K562 (cell line): Measurements from ENCODE around the gene ETV2. TPM values are rescaled to one million over a fixed set of nuclear protein-coding genes. Genes with fewer than 3 reads are reported as not detected.
"Not testable (repeated sequence)": the region's sequence is repeated elsewhere in the genome, so short reads cannot be mapped to it uniquely, and the experiment has no call there.

Source experiments
- ATAC-seq: fragments of 200-7000 bp; cut with Tn5 transposase; 3 replicates; pipeline ENCODE4 v1.9.1; 2020; ENCODE audit warnings: moderate library complexity
- BruUV-seq: library from RNA; stranded (reverse); fragments of 400-500 nt; replicated peaks from 2 replicates; lab custom pipeline; 2021; lab: Mats Ljungman, UMichigan
- CTCF ChIA-PET: fragments of 300-600 bp; formaldehyde crosslinking; extraction: SDS; loops from one replicate; lab custom pipeline; 2021; ENCODE audit warnings: low intra/inter-chr PET ratio; lab: Yijun Ruan, JAX
- POLR2A ChIA-PET: fragments of 300-600, 350-650 bp; sonication (Branson Sonifier 250); formaldehyde crosslinking; extraction: SDS; loops from one replicate; lab custom pipeline; 2021; ENCODE audit warnings: antibody characterized with exemption, inconsistent platforms; lab: Yijun Ruan, JAX
- DNase-seq, 4 experiments: peaks; one replicate each; pipeline versions ENCODE4 v3.0.0 to v3.0.0-alpha.2; 2011 to 2018; ENCODE audit warnings: low spot score in 3 of 4, mixed read lengths in 3 of 4; ENCODE audit errors: extremely low read depth in 1 of 4
- FAIRE-seq: peaks from 2 replicates; lab custom pipeline; 2011; peaks lifted over from hg19 to GRCh38; lab: Jason Lieb, UNC
- H2AFZ ChIP-seq: 2 replicates; pipeline ENCODE4 v1.6.0; 2011; ENCODE audit warnings: low read depth, low read length, control low read depth, inconsistent platforms
- H3K27ac ChIP-seq: fragments of 200-600 bp; 3 replicates; pipeline ENCODE4 v1.8.0; 2011; ENCODE audit warnings: low read depth, mild to moderate bottlenecking, control low read depth, inconsistent platforms, low read length, moderate library complexity, mixed read lengths; ENCODE audit errors: extremely low read depth
- H3K27me3 ChIP-seq, 2 experiments: fragments of 300-600 bp in 1 of 2; 2 replicates in 1 of 2; 3 replicates in 1 of 2; pipeline versions ENCODE4 v1.6.0 to v1.8.0; 2011; ENCODE audit warnings: inconsistent platforms in 2 of 2, low read length in 2 of 2, mild to moderate bottlenecking in 1 of 2, mixed read lengths in 1 of 2, moderate library complexity in 1 of 2; ENCODE audit not compliant: control insufficient read depth in 2 of 2, insufficient read depth in 2 of 2
- H3K36me3 ChIP-seq: fragments of 300-600 bp; 3 replicates; pipeline ENCODE4 v1.8.0; 2011; ENCODE audit warnings: mild to moderate bottlenecking, low read length, inconsistent platforms; ENCODE audit not compliant: control insufficient read depth, insufficient read depth
- H3K4me1 ChIP-seq, 2 experiments: fragments of 200-600 bp in 1 of 2; replicated peaks in 1 of 2; 2 replicates in 1 of 2; 3 replicates in 1 of 2; pipeline versions ENCODE4 v1.5.1 to v1.8.0; 2011; ENCODE audit warnings: inconsistent platforms in 2 of 2, low read length in 2 of 2, mild to moderate bottlenecking in 1 of 2, mixed read lengths in 1 of 2, moderate library complexity in 1 of 2; ENCODE audit not compliant: control insufficient read depth in 2 of 2, insufficient read depth in 2 of 2
- H3K4me2 ChIP-seq: 2 replicates; pipeline ENCODE4 v1.6.1; 2011; ENCODE audit warnings: low read length, control low read depth, inconsistent platforms, mixed read lengths; ENCODE audit not compliant: insufficient read depth
- H3K4me3 ChIP-seq: fragments of 200-600 bp; sonication (generic), shearing (Covaris generic); 2 replicates; pipeline ENCODE4 v1.5.1; 2016; ENCODE audit warnings: control low read depth, inconsistent platforms
- H3K79me2 ChIP-seq: fragments of 200-600 bp; 3 replicates; pipeline ENCODE4 v1.8.0; 2011; ENCODE audit warnings: low read length, inconsistent platforms; ENCODE audit not compliant: control insufficient read depth, insufficient read depth
- H3K9ac ChIP-seq, 2 experiments: 2 replicates each; pipeline versions ENCODE4 v1.6.0 to v1.6.1; 2011; ENCODE audit warnings: low read depth in 2 of 2, low read length in 2 of 2, control low read depth in 1 of 2, inconsistent platforms in 1 of 2, mild to moderate bottlenecking in 1 of 2, mixed read lengths in 1 of 2; ENCODE audit not compliant: insufficient read depth in 1 of 2
- H3K9me1 ChIP-seq: one replicate; pipeline ENCODE4 v1.6.0; 2011; ENCODE audit warnings: inconsistent platforms, mild to moderate bottlenecking, low read length, moderate library complexity; ENCODE audit not compliant: control insufficient read depth, insufficient read depth
- H3K9me3 ChIP-seq: replicated peaks from 2 replicates; pipeline ENCODE4 v1.5.1; 2011; ENCODE audit warnings: low read depth, low read length, inconsistent platforms; ENCODE audit not compliant: control insufficient read depth, insufficient read depth
- H4K20me1 ChIP-seq: replicated peaks from 2 replicates; pipeline ENCODE4 v1.6.1; 2011; ENCODE audit warnings: low read length, inconsistent platforms, mixed read lengths; ENCODE audit not compliant: control insufficient read depth, insufficient read depth
- CBX5 ChIP-seq: IDR thresholded peaks from 2 replicates; pipeline ENCODE4 v1.6.1; 2014; ENCODE audit warnings: low read depth, borderline replicate concordance
- RBBP5 ChIP-seq: fragments of 200-600 bp; sonication (generic); IDR thresholded peaks from 2 replicates; pipeline ENCODE4 v1.6.1; 2012; ENCODE audit warnings: borderline replicate concordance, mild to moderate bottlenecking, low read length, control low read depth, inconsistent platforms; ENCODE audit not compliant: insufficient read depth, poor library complexity, severe bottlenecking
- TRIM24 ChIP-seq, 2 experiments: fragments of 450-650 bp; IDR thresholded peaks; 2 replicates each; pipeline ENCODE4 v1.6.1; 2016
- TRIM28 ChIP-seq: fragments of 450-650 bp; IDR thresholded peaks from 2 replicates; pipeline ENCODE4 v1.6.1; 2017
- ZNF12 ChIP-seq: sonication (generic); formaldehyde crosslinking; IDR thresholded peaks from 2 replicates; pipeline ENCODE4 v1.4.0; 2020; ENCODE audit warnings: mild to moderate bottlenecking, missing genetic modification reagents
- WGBS: fragments of 100-300 bp; shearing (Covaris generic); methylation state at CpG from one replicate; pipeline ENCODE4 v1.1.6; 2016; ENCODE audit warnings: low coverage, mixed read lengths; ENCODE audit not compliant: insufficient coverage; ENCODE audit errors: missing lambda C conversion rate; 5-methylcytosine and 5-hydroxymethylcytosine counted together
- in situ Hi-C: fragments of 300-500 bp; cut with MboI; formaldehyde crosslinking; loops from 4 replicates; pipeline ENCODE4 v1.15.0; 2018; ENCODE audit warnings: inconsistent platforms, mixed read lengths
- intact Hi-C: fragments of 100-400 bp; cut with micrococcal nuclease; formaldehyde crosslinking; loops from 2 replicates; pipeline ENCODE4 v1.14.2; 2022
- polyA plus RNA-seq, 8 experiments: library from polyadenylated mRNA; depleted of rRNA in 4 of 8; stranded (reverse) in 5 of 8; unstranded in 3 of 8; fragments of >200 nt; fragmentation: Nextera tagmentation in 2 of 8; fragmentation: Illumina TruSeq in 1 of 8; extraction: Ambion mirVana in 2 of 8; extraction: Trizol in 1 of 8; gene quantifications; 2 replicates each; pipeline versions ENCODE4 v1.2.1 to v1.2.3, GENCODE V29; 2011 to 2014; ENCODE audit warnings: inconsistent platforms in 1 of 8, missing spikeins in 1 of 8
- total RNA-seq, 7 experiments: library from RNA; depleted of rRNA in 6 of 7; stranded (reverse); fragments of >200 nt in 6 of 7; fragmentation: Illumina TruSeq in 2 of 7; extraction: Trizol in 2 of 7; gene quantifications; 2 replicates each; pipeline versions ENCODE4 v1.2.1 to v1.2.3, GENCODE V29; 2011 to 2021; ENCODE audit warnings: low replicate concordance in 1 of 7

Gene ETV2
- total and polyA plus RNA-seq, 9 of the 15 experiments (the other 6 are each of a cell fraction or from before 2014, with no cell fraction given) = 0.11 to 3.7 (median 0.55) TPM

- FAIRE-seq, POLR2A ChIA-PET: not testable (repeated sequence)
These were observed 34.4 kb upstream of the ETV2 start for GRCh38 chr19:35607170-35607569.

DNA sequence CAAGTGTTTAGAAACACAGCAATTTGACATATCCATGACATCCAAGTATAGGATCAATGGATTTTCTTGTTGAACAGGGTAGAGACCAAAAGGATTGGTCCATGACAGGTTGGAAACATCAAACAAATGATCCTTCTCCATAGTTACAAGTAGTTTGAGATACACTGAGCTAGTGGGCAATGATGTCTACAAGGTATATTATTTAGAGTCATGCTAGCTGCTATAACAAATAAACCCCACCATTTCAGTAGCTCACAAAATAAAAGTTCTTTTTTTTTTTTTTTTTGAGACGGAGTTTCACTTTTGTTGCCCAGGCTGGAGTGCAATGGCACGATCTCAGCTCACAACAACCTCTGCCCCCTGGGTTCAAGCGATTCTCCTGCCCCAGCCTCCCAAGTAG lies 33.9 kb upstream of the ETV2 start:
- TF ChIP-seq RBBP5 = no peak
- peak; percentile 97 for TF ChIP-seq ZNF12 (CRISPR knock-in tag)
- no peaks in the 10 kb centered on the region for H3K36me3 ChIP-seq
- H3K4me1 ChIP-seq = peaks cover 3 to 10% of the 10 kb centered on the region in 2 experiments; a peak in 3 of 5 replicates
- no peak overlapping the region for H3K27ac ChIP-seq
- in situ Hi-C loops = no loop called here
- H3K79me2 ChIP-seq = no peaks in the 10 kb centered on the region; the same call in 2 of the 3 replicates
- no peaks in the 10 kb centered on the region for H4K20me1 ChIP-seq
- BruUV-seq = no TSS peak
- DNase-seq (no peak), FAIRE-seq (no peak), ATAC-seq (no peak)
- H3K27me3 ChIP-seq = peaks cover under 1 to 6% of the 10 kb centered on the region in 2 experiments; a peak in 4 of 5 replicates
- peaks cover 6% of the 10 kb centered on the region; the same call in 1 of the 2 replicates for H3K9me3 ChIP-seq
- intact Hi-C loops = no loop called here
- POLR2A ChIA-PET = interaction anchor here (0.9 kb wide), 1 partner anchor 10 kb away, joined by 4 read pairs; no protein-coding TSS in a partner anchor
- CTCF ChIA-PET = no interaction called here
- no peak overlapping the region for H2AFZ ChIP-seq
- H3K9me1 ChIP-seq = no peaks in the 10 kb centered on the region
- H3K4me2 ChIP-seq = no peak overlapping the region
- H3K4me3 ChIP-seq = no peak overlapping the region
- H3K9ac ChIP-seq = no peak overlapping the region
- WGBS = 4% methylated on average over 3 of the region's 3 CpGs

More at GRCh38 chr19:35607170-35607569, 34.4 kb upstream of the ETV2 start:
- H3K27me3 ChIP-seq = peaks cover 3 to 10% of the 10 kb centered on the region in 2 experiments; a peak in 4 of 5 replicates
- BruUV-seq, H3K4me3 ChIP-seq, H3K4me2 ChIP-seq, DNase-seq, H4K20me1 ChIP-seq, H3K9me1 ChIP-seq, in situ Hi-C loops, H3K9me3 ChIP-seq, H2AFZ ChIP-seq, CTCF ChIA-PET, intact Hi-C loops, H3K36me3 ChIP-seq, H3K79me2 ChIP-seq, H3K27ac ChIP-seq, H3K4me1 ChIP-seq: not testable (repeated sequence)
- 3% methylated on average over 8 of the region's 8 CpGs for WGBS
- TF ChIP-seq CBX5 = peak; percentile 86
- TF ChIP-seq TRIM24 (IDR thresholded peaks at IDR 0.05) = peak in 1 of 2 experiments; percentile 24; a peak in 1 of 4 replicates
- TF ChIP-seq TRIM28 = peak; percentile 86
- TF ChIP-seq, all 486 proteins: peak for 3; not testable (repeated sequence) for 483
- not testable (repeated sequence) for ATAC-seq, H3K9ac ChIP-seq
